Keratinocyte (primary cell): ENCODE data around the gene KRTAP9-6. TPM values are rescaled to one million over a fixed set of nuclear protein-coding genes. Genes with fewer than 3 reads are reported as not detected.

Source experiments
- DNase-seq: peaks from one replicate; pipeline ENCODE4 v3.0.0-alpha.2; 2011; ENCODE audit warnings: low read depth, missing footprints, low spot score
- FAIRE-seq: peaks from 2 replicates; lab custom pipeline; 2011; peaks lifted over from hg19 to GRCh38; lab: Jason Lieb, UNC
- H2AFZ ChIP-seq: 2 replicates; pipeline ENCODE4 v1.6.0; 2012; ENCODE audit warnings: low read length, control low read depth, inconsistent platforms; ENCODE audit not compliant: control insufficient read depth
- H3K27ac ChIP-seq: 2 replicates; pipeline ENCODE4 v1.5.1; 2011; ENCODE audit warnings: low read length; ENCODE audit not compliant: control insufficient read depth, insufficient read depth
- H3K27me3 ChIP-seq: 3 replicates; pipeline ENCODE4 v1.6.0; 2011; ENCODE audit warnings: low read length; ENCODE audit not compliant: control insufficient read depth, insufficient read depth; ENCODE audit errors: extremely low read depth
- H3K36me3 ChIP-seq, 2 experiments: 2 replicates in 1 of 2; 3 replicates in 1 of 2; pipeline ENCODE4 v1.5.1; 2011; ENCODE audit warnings: low read length in 2 of 2, mild to moderate bottlenecking in 1 of 2; ENCODE audit not compliant: control insufficient read depth in 2 of 2, insufficient read depth in 2 of 2; ENCODE audit errors: extremely low read depth in 1 of 2
- H3K4me1 ChIP-seq: 3 replicates; pipeline ENCODE4 v1.5.1; 2011; ENCODE audit warnings: low read length; ENCODE audit not compliant: control insufficient read depth, insufficient read depth; ENCODE audit errors: extremely low read depth
- H3K4me2 ChIP-seq: 3 replicates; pipeline ENCODE4 v1.6.0; 2011; ENCODE audit warnings: low read depth, low read length; ENCODE audit not compliant: control insufficient read depth, insufficient read depth; ENCODE audit errors: extremely low read depth
- H3K4me3 ChIP-seq, 3 experiments: fragments of 200-600 bp in 1 of 3; sonication (generic) in 1 of 3; 2 replicates in 2 of 3; 3 replicates in 1 of 3; pipeline ENCODE4 v1.5.1; 2011 to 2016; ENCODE audit warnings: low read length in 3 of 3, mild to moderate bottlenecking in 3 of 3, control low read depth in 2 of 3, inconsistent platforms in 1 of 3, low read depth in 1 of 3, mixed read lengths in 1 of 3, mixed run types in 1 of 3, moderate library complexity in 1 of 3; ENCODE audit not compliant: control insufficient read depth in 2 of 3, insufficient read depth in 2 of 3; ENCODE audit errors: extremely low read depth in 1 of 3
- H3K79me2 ChIP-seq: 2 replicates; pipeline ENCODE4 v1.6.0; 2012; ENCODE audit warnings: low read length; ENCODE audit not compliant: control insufficient read depth, insufficient read depth
- H3K9ac ChIP-seq: 3 replicates; pipeline ENCODE4 v1.6.0; 2011; ENCODE audit warnings: low read length; ENCODE audit not compliant: control insufficient read depth, insufficient read depth; ENCODE audit errors: extremely low read depth
- H3K9me1 ChIP-seq: 3 replicates; pipeline ENCODE4 v1.6.0; 2011; ENCODE audit warnings: low read length; ENCODE audit not compliant: control insufficient read depth, insufficient read depth; ENCODE audit errors: extremely low read depth
- H3K9me3 ChIP-seq: 2 replicates; pipeline ENCODE4 v1.5.1; 2012; ENCODE audit warnings: low read depth, low read length; ENCODE audit not compliant: control insufficient read depth
- H4K20me1 ChIP-seq: 3 replicates; pipeline ENCODE4 v1.6.0; 2011; ENCODE audit warnings: low read length; ENCODE audit not compliant: control insufficient read depth, insufficient read depth; ENCODE audit errors: extremely low read depth
- CTCF ChIP-seq, 3 experiments: IDR thresholded peaks in 1 of 3; conservative IDR thresholded peaks in 1 of 3; optimal IDR thresholded peaks in 1 of 3; 2 replicates in 2 of 3; 3 replicates in 1 of 3; pipeline versions ENCODE3 to v1.5.1; 2011; ENCODE audit warnings: low read length in 3 of 3, mild to moderate bottlenecking in 3 of 3, moderate library complexity in 2 of 3, control low read depth in 1 of 3, inconsistent platforms in 1 of 3; ENCODE audit not compliant: insufficient read depth in 2 of 3; ENCODE audit errors: extremely low read depth in 1 of 3
- EZH2 ChIP-seq: IDR thresholded peaks from one replicate; pipeline ENCODE4 v1.6.1; 2012; ENCODE audit warnings: inconsistent platforms, mild to moderate bottlenecking, low read length, moderate library complexity
- dilution Hi-C: fragments of 300-500 bp; cut with MboI; formaldehyde crosslinking; loops from one replicate; pipeline ENCODE4 v1.7.0; 2020; ENCODE audit warnings: low sequenced_read_pairs; ENCODE audit not compliant: extremely low pct_ligation_motif_present
- polyA minus RNA-seq, 3 experiments: library from RNA; depleted of rRNA, polyadenylated mRNA; stranded (reverse); fragments of >200 nt; gene quantifications; 1 replicate in 1 of 3; 2 replicates in 1 of 3; 3 replicates in 1 of 3; pipeline ENCODE4 v1.2.3, GENCODE V29; 2011
- polyA plus RNA-seq, 5 experiments: library from polyadenylated mRNA; depleted of rRNA in 3 of 5; stranded (reverse) in 3 of 5; stranded (forward) in 1 of 5; unstranded in 1 of 5; fragments of >200 nt; gene quantifications; 1 replicate in 1 of 5; 2 replicates in 3 of 5; 3 replicates in 1 of 5; pipeline versions ENCODE4 v1.2.1 to v1.2.3, GENCODE V29; 2011 to 2012; ENCODE audit warnings: missing spikeins in 2 of 5, low read depth in 1 of 5, low replicate concordance in 1 of 5

Gene KRTAP9-6, protein sequence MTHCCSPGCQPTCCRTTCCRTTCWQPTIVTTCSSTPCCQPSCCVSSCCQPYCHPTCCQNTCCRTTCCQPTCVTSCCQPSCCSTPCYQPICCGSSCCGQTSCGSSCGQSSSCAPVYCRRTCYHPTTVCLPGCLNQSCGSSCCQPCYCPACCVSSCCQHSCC
- not detected in 3 replicates for polyA plus RNA-seq
- polyA plus RNA-seq (2011; ENCODE audit: low read depth), result not detected
- polyA plus RNA-seq (2011; cell fraction: cytosol; rRNA removed), result not detected in 2 replicates
- polyA plus RNA-seq (2011; cell fraction: nucleus; rRNA removed), result not detected in 2 replicates
- polyA plus RNA-seq (2012; ENCODE audit: low replicate concordance), result not detected in 2 replicates
- polyA minus RNA-seq, result not detected in 3 replicates
- polyA minus RNA-seq (2011; cell fraction: cytosol; rRNA and poly(A)+ RNA removed), result not detected
- polyA minus RNA-seq (2011; cell fraction: nucleus; rRNA and poly(A)+ RNA removed), result not detected in 2 replicates

DNA sequence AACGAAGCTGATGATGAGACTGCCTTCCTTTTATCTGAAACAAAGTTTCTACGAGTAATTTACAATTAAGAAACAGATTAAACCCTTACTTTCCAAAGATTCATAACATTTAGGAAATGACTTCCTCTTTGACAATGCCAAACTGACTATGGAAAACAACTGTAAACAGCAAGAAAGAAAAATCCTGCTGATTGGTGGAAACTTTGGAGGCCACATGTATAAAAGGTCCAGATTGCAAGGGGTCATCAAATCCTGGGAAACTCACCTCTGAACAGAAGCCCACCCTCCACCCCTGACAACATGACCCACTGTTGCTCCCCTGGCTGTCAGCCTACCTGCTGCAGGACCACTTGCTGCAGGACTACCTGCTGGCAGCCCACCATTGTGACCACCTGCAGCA is at the start of gene KRTAP9-6:
KRTAP9-6 (plus strand) TSS at position 301 of the 400 bp plus-strand sequence; CDS start at position 301, 0 bp downstream.
- DNase-seq, result no peak
- no peak within 1 kb of the TSS for H3K4me3 ChIP-seq
- peaks cover 3% of the 10 kb centered on the region for H3K27me3 ChIP-seq
- no peak within 1 kb of the TSS for H3K4me2 ChIP-seq
- no peaks in the 10 kb centered on the region for H3K4me1 ChIP-seq
- FAIRE-seq, result no peak
- H2AFZ ChIP-seq, result no peak within 1 kb of the TSS
- no peak within 1 kb of the TSS for H3K27ac ChIP-seq
- H3K9ac ChIP-seq, result no peak within 1 kb of the TSS
- dilution Hi-C loops, result no loop called here
- no peaks in the 10 kb centered on the region for H3K79me2 ChIP-seq
- H3K9me3 ChIP-seq, result no peaks in the 10 kb centered on the region
- TF ChIP-seq CTCF (optimal IDR thresholded peaks at IDR 0.05 in 1 of 3, IDR thresholded peaks at IDR 0.05 in 1 of 3, conservative IDR thresholded peaks at IDR 0.05 in 1 of 3; ENCODE audit: extremely low read depth in 1 of 3, insufficient read depth in 2 of 3, low read length in 3 of 3) (no peak), EZH2 (no peak)
- H3K9me1 ChIP-seq, result no peaks in the 10 kb centered on the region
- H3K36me3 ChIP-seq, result no peaks in the 10 kb centered on the region
- H4K20me1 ChIP-seq, result no peaks in the 10 kb centered on the region

DNA sequence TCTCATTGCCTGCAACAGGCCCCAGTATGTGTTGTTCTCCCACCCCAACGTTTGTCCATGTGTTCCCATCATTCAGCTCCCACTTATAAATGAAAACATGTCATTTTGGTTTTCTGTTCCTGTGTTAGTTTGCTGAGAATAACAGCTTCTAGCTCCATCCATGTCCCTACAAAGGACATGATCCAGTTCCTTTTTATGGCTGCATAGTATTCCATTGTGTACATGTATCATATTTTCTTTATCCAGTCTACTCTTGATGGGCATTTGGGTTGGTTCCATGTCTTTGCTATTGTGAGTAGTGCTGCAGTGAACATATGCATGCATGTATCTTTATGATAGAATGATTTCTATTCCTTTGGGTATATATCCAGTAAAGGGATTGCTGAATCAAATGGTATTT is 49.5 kb upstream of the KRTAP9-6 start:
- no peaks in the 10 kb centered on the region for H3K79me2 ChIP-seq
- dilution Hi-C loops, result no loop called here
- H4K20me1 ChIP-seq, result no peaks in the 10 kb centered on the region
- H3K27ac ChIP-seq, result no peak overlapping the region
- FAIRE-seq (no peak), DNase-seq (no peak)
- no peaks in the 10 kb centered on the region for H3K27me3 ChIP-seq
- H3K36me3 ChIP-seq, result no peaks in the 10 kb centered on the region
- H3K9ac ChIP-seq, result no peak overlapping the region
- no peak overlapping the region for H3K4me3 ChIP-seq
- H3K9me1 ChIP-seq, result no peaks in the 10 kb centered on the region
- no peak overlapping the region for H3K4me2 ChIP-seq
- no peaks in the 10 kb centered on the region for H3K4me1 ChIP-seq
- H2AFZ ChIP-seq, result no peak overlapping the region
- TF ChIP-seq CTCF (optimal IDR thresholded peaks at IDR 0.05 in 1 of 3, IDR thresholded peaks at IDR 0.05 in 1 of 3, conservative IDR thresholded peaks at IDR 0.05 in 1 of 3; ENCODE audit: extremely low read depth in 1 of 3, insufficient read depth in 2 of 3, low read length in 3 of 3) (no peak), EZH2 (no peak)
- H3K9me3 ChIP-seq, result no peaks in the 10 kb centered on the region
